Amniotic epithelial cell (primary cell): ENCODE data around the gene BACH2.
A peak's percentile ranks its signal among the peaks of the same experiment; 100 is the strongest.
"Not testable (repeated sequence)": the region's sequence is repeated elsewhere in the genome, so short reads cannot be mapped to it uniquely, and the experiment has no call there.

Experiments
- DNase-seq: peaks from one replicate; pipeline ENCODE4 v3.0.0-alpha.2; 2010; ENCODE audit warnings: low read depth

The BACH2 gene

GRCh38 chr6:90301816-90302215 lies 5.2 kb upstream of the BACH2 start:
- no peak for DNase-seq

DNA sequence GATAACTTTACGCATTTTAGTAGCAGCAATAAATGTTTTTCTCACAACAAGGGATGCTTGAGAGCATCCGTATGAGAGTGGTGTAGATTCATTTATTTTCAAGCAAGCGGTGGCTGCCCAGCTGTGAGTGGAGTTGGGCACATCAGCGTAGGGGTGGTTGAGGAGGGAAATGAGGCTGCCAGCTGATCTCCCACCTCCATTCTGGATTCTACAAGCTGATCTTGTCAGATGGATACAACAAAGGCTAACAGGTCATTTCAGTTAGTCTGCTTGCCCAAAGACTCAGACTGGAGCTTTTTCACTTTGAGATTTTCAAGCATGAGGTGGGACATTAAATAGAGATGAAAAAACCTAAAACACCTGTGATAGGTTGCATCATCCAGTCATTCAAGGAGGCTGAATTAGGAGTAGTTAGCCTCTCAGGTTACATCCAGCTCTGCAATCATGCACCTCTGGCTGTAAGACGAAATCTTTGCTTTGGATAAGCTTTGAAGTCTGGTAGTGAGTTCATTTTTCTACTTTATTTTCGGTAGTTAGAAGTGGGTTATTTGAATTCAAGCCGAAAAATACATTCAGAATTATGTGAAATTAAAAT lies 1.9 kb upstream of the BACH2 start:
- no peak for DNase-seq

DNA sequence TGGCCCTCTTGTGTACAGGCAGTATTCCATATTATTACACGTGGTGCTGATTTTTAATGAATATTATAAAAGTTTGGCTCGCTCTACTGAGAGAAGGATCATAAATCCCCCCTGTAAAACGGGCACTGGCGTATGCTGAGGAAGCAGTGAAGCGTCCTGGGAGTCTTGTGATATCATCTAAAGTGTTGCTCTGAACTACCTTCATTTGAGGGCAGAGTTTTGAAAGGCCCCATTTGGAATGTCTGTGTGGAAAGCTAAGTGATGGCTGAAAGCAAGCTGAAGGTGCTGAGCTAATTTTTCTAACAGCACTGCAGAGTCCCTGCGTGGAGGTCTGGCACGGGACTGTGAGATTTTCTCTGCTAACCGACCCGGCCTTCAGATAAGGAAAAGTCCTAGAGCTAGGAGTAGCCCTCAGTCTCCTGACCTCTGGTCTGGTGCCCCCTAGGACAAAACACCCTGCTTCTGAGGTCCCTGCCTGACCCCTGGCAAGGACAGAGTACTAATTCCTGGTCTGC lies 1.3 kb upstream of the BACH2 start:
- no peak for DNase-seq

DNA sequence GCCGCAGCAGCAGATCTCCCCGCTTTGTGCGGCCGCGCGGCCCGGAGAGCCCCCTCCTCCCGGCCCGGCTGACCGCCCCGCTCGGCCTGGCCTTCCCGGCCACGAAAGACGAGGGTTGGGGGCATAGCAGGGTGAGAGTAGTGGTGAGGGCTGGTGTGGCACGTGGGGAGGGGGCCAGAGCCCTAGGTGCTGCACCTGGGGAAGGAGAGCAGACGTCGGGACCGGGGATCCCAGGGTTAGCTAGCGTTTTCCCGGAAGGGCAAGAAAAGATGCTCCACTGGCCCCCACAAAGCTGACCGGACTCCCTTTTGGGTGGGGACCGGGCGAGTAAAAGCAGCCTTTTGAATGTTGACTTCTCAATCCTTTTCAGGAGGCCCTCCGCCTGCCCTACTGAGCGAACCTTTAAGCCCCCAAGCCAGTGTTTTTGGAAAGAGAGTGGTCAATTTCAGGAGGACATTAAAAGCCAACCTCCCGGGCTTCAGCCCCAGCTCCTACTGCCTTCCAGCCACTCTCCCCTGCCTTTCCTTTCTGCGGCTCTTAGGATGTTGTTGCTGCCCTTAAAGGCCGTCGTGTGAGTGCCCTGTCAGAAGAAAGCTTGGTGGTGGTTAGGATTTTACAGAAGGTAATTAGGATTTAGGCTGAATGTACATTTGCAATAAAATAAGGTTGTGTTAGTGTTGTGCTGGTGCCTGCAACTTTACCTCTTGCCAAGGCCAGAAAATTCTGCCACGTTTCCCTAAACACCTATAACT lies 648 bp upstream of the BACH2 start:
- DNase-seq, result no peak

DNA sequence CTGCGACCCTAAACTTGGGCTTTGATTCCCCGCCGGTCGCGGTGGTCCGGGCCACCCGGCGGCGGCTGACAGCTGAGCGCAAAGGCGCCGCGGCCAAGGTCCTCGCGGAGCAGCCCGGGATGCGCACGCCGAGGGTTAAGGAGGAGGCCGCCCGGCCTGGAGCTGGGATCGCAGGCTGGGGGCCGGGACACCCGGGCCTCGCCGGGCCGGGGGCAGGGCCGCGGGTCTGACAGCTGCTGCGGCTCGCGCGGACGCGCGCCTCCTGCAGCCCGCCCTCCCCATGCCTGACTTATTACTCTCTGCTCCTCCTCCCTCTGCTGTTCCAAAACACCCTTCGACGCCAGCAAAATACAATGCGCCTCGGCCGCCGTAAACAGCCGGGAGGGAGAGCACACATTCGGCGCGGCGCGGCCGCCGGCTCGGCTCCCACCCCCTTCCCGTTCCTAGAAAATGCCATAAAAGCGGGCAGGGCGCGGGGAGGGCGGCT lies 746 bp downstream of the BACH2 start:
- DNase-seq, result peak; percentile 68

DNA sequence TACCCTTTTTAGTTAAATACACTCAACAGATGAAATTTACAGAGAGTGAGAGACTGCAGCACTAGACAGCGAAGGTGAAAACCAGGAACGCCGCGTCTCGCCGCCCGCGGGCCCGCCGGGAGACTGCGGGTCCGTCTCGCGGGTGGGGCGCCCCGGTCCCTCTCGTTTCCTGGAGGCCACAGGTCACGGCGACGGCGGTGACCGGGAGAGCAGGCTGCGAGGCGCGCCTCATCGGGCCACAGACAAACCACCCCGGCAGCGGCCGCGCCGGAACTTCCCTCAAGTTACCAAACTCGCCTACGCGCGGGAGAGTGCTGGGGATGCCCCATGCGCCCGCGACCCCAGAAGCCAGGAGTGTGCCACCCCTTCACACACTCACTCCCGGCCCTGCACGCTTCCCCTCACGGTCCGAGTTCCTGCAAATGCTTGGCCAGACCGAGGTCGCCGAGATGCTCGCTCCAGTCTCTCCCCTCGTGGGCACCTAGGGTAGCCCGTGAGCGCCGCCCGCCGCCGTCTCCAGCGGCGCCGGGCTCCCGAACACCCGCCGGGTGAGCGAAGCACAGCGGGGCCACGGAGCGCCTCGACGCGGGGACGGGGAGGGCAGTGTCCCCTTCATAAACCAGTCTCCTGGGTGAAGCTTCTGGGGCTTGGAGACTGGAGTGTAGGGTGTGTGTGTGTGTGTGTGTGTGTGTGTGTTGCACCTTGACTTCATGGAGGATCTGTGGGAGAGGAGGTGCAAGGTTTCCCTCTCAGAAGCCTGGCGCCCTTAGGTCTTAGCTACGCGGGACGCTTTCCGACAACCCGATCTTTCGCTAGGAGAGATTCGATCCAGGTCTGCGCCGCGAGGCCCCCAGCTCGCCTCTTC lies 1.4 kb downstream of the BACH2 start:
- DNase-seq, result peak; percentile 45

GRCh38 chr6:90294614-90294988 lies 2.0 kb downstream of the BACH2 start:
- no peak for DNase-seq

GRCh38 chr6:90294008-90294511 lies 2.6 kb downstream of the BACH2 start:
- DNase-seq, result no peak

GRCh38 chr6:90293319-90293953 lies 3.2 kb downstream of the BACH2 start:
- DNase-seq, result no peak

- DNase-seq, result no peak
Observed at GRCh38 chr6:90291565-90291964, 5.1 kb downstream of the BACH2 start.

- no peak for DNase-seq
Observed at GRCh38 chr6:90290811-90291420, 5.7 kb downstream of the BACH2 start.

DNA sequence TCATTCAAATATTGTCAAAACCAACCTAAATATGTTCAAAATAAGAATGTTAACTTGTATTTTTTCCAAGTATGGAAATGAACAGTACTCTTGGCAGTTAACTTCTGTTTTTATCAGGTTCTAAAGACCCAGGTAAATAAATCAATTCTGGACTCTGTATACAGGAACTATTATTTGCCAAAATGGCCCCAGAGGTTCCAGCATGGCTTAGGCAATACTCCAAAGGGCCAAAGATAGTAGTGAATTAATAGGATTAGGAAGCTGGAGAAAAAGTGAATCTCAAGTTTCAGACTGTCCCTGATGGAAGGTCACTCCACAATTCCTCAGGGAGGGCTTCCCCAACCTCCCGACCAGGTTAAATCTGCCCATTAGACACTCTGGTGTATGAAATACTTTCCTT lies 6.7 kb downstream of the BACH2 start:
- DNase-seq, result no peak

DNA sequence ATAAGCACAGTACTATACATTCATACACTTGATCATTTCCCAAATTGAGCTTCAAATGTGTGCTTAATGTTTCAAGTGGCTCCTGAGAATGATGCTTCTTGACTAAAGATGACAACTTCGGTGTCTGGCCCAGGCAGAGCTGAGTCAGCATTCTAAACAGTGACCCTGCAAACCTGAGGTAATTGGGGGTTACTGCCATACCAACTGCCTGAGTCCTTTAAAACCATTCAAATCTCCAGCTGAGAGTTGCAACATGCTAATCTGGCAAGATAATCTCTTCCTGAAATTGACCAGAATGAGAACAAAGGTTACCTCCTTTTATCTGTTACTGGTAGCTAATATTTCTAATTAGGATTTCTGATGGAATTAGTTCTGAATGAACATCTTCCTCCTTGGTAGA lies 8.2 kb downstream of the BACH2 start:
- DNase-seq, result peak; percentile 82

- peak; percentile 48 for DNase-seq
Observed at GRCh38 chr6:90286884-90287488, 9.7 kb downstream of the BACH2 start.

GRCh38 chr6:90285611-90286381 lies 10.8 kb downstream of the BACH2 start:
- peak; percentile 93 for DNase-seq

GRCh38 chr6:90285042-90285481 lies 11.6 kb downstream of the BACH2 start:
- DNase-seq, result no peak

DNA sequence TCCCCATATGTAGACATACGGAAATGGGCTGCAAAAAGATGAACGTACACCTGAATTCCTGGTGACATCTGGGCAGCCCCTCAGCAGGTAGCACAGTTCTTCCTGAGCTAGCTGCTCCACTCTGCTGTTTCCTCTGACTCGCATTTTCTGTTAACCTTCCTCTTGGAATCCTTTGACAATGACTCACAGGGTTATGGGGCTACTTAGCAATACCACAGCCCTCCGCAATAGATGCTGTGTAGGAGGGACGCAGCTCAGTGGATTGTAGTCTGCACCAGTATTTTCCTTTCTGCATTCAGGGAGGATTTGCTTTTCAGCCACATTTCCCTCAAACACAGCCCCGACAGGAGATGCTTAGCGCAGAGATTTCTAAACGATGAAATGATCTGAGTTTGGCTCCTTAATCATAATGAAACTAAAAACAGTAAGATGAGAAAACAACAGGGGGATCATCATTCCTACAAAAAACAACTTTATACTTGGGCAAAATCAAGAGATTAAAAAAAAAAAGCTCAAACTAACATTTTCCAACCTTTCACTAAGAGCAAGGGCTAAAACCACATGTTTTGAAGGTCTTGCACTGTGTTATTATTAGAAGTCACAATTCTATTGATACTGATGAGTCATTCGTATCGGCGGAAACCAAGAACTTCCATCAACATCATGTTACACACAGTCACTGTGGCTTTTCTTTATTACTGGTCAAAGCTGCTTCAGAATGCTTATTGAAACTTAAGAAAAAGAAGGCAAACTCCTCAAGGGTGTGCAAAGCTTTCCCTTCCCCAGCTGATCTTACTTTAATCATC lies 12.2 kb downstream of the BACH2 start:
- DNase-seq, result peak; percentile 96

DNA sequence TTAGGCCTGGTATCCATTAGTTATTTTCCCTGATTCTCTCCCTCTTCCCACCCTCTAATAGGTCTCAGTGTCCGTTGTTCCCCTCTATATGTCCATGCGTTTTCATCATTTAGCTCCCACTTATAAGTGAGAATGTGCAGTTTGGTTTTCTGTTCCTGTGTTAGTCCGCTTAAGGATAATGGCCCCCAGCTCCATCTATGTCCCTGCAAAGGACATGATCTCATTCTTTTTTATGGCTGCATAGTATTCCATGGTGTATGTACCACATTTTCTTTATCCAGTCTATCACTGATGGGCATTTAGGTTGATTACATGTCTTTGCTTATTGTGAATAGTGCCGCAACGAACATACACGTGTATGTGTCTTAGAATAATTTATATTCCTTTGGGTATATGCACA lies 14.4 kb downstream of the BACH2 start:
- DNase-seq, result not testable (repeated sequence)

DNA sequence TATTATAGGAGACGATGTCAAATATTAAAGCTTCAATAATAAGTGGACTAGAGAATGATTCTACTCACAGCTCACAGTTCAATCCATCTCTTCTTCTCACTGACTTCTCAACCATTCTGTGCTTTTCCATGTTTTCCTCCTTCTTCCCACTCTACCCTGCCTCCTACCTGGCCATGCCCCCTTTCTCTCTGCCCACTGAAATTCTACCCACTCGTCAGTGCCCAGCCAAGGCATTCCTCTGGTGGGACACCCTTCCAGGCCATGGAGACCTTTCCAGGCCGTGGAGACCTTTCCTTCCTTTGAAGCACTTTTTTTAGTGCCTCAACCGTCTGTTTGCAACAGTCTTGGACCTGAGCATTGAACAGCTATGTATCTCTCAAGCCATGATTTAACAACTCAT lies 18.5 kb downstream of the BACH2 start:
- no peak for DNase-seq
